HCT116 (cell line): ENCODE data around the gene KLHL35. TPM values are rescaled to one million over a fixed set of nuclear protein-coding genes. Genes with fewer than 3 reads are reported as not detected.

Source experiments
- ATAC-seq: fragments of 200-7000 bp; cut with Tn5 transposase; 2 replicates; pipeline ENCODE4 v1.9.1; 2020; ENCODE audit warnings: mild to moderate bottlenecking, moderate library complexity
- BruUV-seq: library from RNA; stranded (reverse); fragments of 400-500 nt; replicated peaks from 2 replicates; lab custom pipeline; 2021; lab: Mats Ljungman, UMichigan
- CTCF ChIA-PET: fragments of 300-600 bp; sonication (Branson Sonifier 250); formaldehyde crosslinking; loops from one replicate; lab custom pipeline; 2021; ENCODE audit warnings: antibody characterized with exemption; lab: Charles Lee
- POLR2A ChIA-PET: fragments of 300-600, 350-600 bp; sonication (Branson Sonifier 250); formaldehyde crosslinking; loops from one replicate; lab custom pipeline; 2021; ENCODE audit warnings: antibody characterized with exemption; lab: Charles Lee
- RAD21 ChIA-PET, 2 experiments: fragments of 300-600 bp; sonication (Branson Sonifier 250); formaldehyde crosslinking; loops; one replicate each; lab custom pipeline; 2023; ENCODE audit warnings: low total read pairs in 2 of 2; ENCODE audit not compliant: uncharacterized antibody in 2 of 2, unreplicated experiment in 2 of 2, low non-redundant PET in 1 of 2; lab: Charles Lee
- DNase-seq: peaks from one replicate; pipeline ENCODE4 v3.0.0-alpha.2; 2010; ENCODE audit warnings: low read depth, low spot score
- H2AFZ ChIP-seq: fragments of 200-600 bp; shearing (Covaris generic), sonication (generic); 2 replicates; pipeline ENCODE4 v1.6.1; 2017; ENCODE audit warnings: low read depth, mixed run types, mixed read lengths, antibody characterized with exemption, low read length; ENCODE audit not compliant: poor library complexity, severe bottlenecking
- H3K27ac ChIP-seq: 2 replicates; pipeline ENCODE4 v1.5.1; 2012; ENCODE audit warnings: low read depth, low read length
- H3K27me3 ChIP-seq: fragments of 200-600 bp; sonication (generic); 2 replicates; pipeline ENCODE4 v1.6.1; 2016; ENCODE audit warnings: mixed run types, low read length, mixed read lengths; ENCODE audit not compliant: insufficient read depth
- H3K36me3 ChIP-seq, 2 experiments: fragments of 200-500 bp in 1 of 2; fragments of 200-600 bp in 1 of 2; sonication (Bioruptor generic) in 1 of 2; sonication (generic) in 1 of 2; 2 replicates each; pipeline versions ENCODE4 v1.5.1 to v1.6.1; 2014 to 2016; ENCODE audit warnings: low read length in 2 of 2, inconsistent platforms in 1 of 2, mixed read lengths in 1 of 2, mixed run types in 1 of 2; ENCODE audit not compliant: insufficient read depth in 2 of 2, control insufficient read depth in 1 of 2
- H3K4me1 ChIP-seq, 2 experiments: fragments of 200-600 bp in 1 of 2; sonication (generic) in 1 of 2; 2 replicates each; pipeline versions ENCODE4 v1.5.1 to v1.6.1; 2012 to 2017; ENCODE audit warnings: low read length in 2 of 2, inconsistent platforms in 1 of 2, mild to moderate bottlenecking in 1 of 2, mixed read lengths in 1 of 2, mixed run types in 1 of 2, moderate library complexity in 1 of 2; ENCODE audit not compliant: insufficient read depth in 2 of 2, control insufficient read depth in 1 of 2
- H3K4me2 ChIP-seq: fragments of 200-600 bp; sonication (generic); 2 replicates; pipeline ENCODE4 v1.6.1; 2017; ENCODE audit warnings: mixed run types, low read length, mixed read lengths
- H3K4me3 ChIP-seq, 2 experiments: fragments of 200-600 bp in 1 of 2; sonication (generic) in 1 of 2; replicated peaks in 1 of 2; 2 replicates each; pipeline ENCODE4 v1.5.1; 2011 to 2016; ENCODE audit warnings: low read length in 2 of 2, control low read depth in 1 of 2, low read depth in 1 of 2, mild to moderate bottlenecking in 1 of 2, mixed read lengths in 1 of 2, mixed run types in 1 of 2
- H3K79me2 ChIP-seq: fragments of 200-600 bp; sonication (generic); 2 replicates; pipeline ENCODE4 v1.6.1; 2017; ENCODE audit warnings: mild to moderate bottlenecking, mixed run types, low read length, moderate library complexity, mixed read lengths; ENCODE audit not compliant: insufficient read depth
- H3K9ac ChIP-seq: fragments of 200-600 bp; sonication (generic); 2 replicates; pipeline ENCODE4 v1.6.1; 2016; ENCODE audit warnings: low read length, mixed read lengths
- H3K9me2 ChIP-seq: fragments of 200-600 bp; sonication (generic), shearing (Covaris generic); 2 replicates; pipeline ENCODE4 v1.6.1; 2017; ENCODE audit warnings: mixed run types, mild to moderate bottlenecking, moderate library complexity; ENCODE audit not compliant: insufficient read depth
- H3K9me3 ChIP-seq, 2 experiments: fragments of 200-500 bp in 1 of 2; fragments of 200-600 bp in 1 of 2; sonication (Bioruptor generic) in 1 of 2; sonication (generic) in 1 of 2; 2 replicates each; pipeline ENCODE4 v1.6.1; 2014 to 2017; ENCODE audit warnings: low read length in 2 of 2, mixed read lengths in 2 of 2, inconsistent platforms in 1 of 2, low read depth in 1 of 2, mild to moderate bottlenecking in 1 of 2, mixed run types in 1 of 2, moderate library complexity in 1 of 2; ENCODE audit not compliant: control insufficient read depth in 1 of 2, insufficient read depth in 1 of 2
- H4K20me1 ChIP-seq: fragments of 200-600 bp; sonication (generic), shearing (Covaris generic); 2 replicates; pipeline ENCODE4 v1.6.1; 2017; ENCODE audit warnings: mixed run types, mild to moderate bottlenecking, moderate library complexity; ENCODE audit not compliant: insufficient read depth
- EGR1 ChIP-seq: IDR thresholded peaks from 2 replicates; pipeline ENCODE4 v1.6.1; 2012; ENCODE audit warnings: low read depth
- RAD21 ChIP-seq: IDR thresholded peaks from 2 replicates; pipeline ENCODE4 v1.6.1; 2012; ENCODE audit warnings: low read depth, mild to moderate bottlenecking
- TCF7L2 ChIP-seq: IDR thresholded peaks from 2 replicates; pipeline ENCODE4 v1.7.0; 2011; ENCODE audit warnings: borderline replicate concordance, inconsistent platforms; ENCODE audit not compliant: insufficient read depth, insufficient read length; ENCODE audit errors: extremely low read depth
- ZFX ChIP-seq: fragments of 450-650 bp; IDR thresholded peaks from 2 replicates; pipeline ENCODE4 v1.6.1; 2017
- ZNF274 ChIP-seq: fragments of 200-500 bp; sonication (Bioruptor generic); IDR thresholded peaks from 2 replicates; pipeline ENCODE4 v1.6.1; 2014; ENCODE audit warnings: mild to moderate bottlenecking, low read depth, low read length, inconsistent platforms
- intact Hi-C: fragments of 100-400 bp; cut with micrococcal nuclease; formaldehyde crosslinking; loops from 2 replicates; pipeline ENCODE4 v1.10.0; 2022
- total RNA-seq: library from RNA; stranded (reverse); gene quantifications from one replicate; pipeline ENCODE4 v1.2.1, GENCODE V29; 2021; ENCODE audit not compliant: unreplicated experiment
- TF ChIP-seq, protein P1 (sequence below): IDR thresholded peaks from 2 replicates; pipeline ENCODE4 v1.6.1; 2011; ENCODE audit warnings: mild to moderate bottlenecking, low read length, moderate library complexity; ENCODE audit not compliant: insufficient replicate concordance; ENCODE audit errors: extremely low read depth
- TF ChIP-seq, protein P2 (sequence below): IDR thresholded peaks from 2 replicates; pipeline ENCODE4 v1.6.1; 2012; ENCODE audit warnings: low read depth
- TF ChIP-seq, protein P3 (sequence below): IDR thresholded peaks from 2 replicates; pipeline ENCODE4 v1.6.1; 2012

KLHL35 gene
- total RNA-seq, 1 experiment from 2014 or later = 1.7 TPM

DNA sequence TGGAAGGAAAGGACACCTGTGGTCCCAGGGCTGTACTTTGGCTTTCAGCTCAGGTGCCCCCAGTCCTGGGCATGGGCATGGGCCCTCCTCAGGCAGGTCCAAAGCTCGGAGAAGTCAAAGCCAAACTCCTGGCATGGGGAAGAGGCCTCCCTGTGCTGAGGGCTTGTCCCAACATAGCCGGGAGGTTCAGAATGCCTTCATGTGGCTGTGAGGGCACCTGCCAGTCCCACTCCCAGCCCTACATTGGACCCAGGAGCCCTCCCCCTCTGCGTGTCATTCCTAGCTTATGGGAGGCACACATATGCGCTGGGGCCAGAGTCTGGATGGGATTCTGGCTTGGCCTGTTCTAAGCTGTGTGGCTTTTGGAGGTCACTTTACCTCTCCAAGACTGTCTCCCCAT is 1.0 kb upstream of the KLHL35 start:
- no peak overlapping the region for H3K4me2 ChIP-seq
- H3K4me1 ChIP-seq = peaks cover 0 to 24% of the 10 kb centered on the region in 2 experiments; a peak in 2 of 4 replicates
- intact Hi-C loops = no loop called here
- no peak overlapping the region for H3K4me3 ChIP-seq
- H3K9me2 ChIP-seq = no peaks in the 10 kb centered on the region
- ChIA-PET CTCF (no interaction called here), RAD21 (no interaction called here)
- no peak overlapping the region for H2AFZ ChIP-seq
- H3K9me3 ChIP-seq = no peaks in the 10 kb centered on the region
- ATAC-seq = no peak
- no peaks in the 10 kb centered on the region for H3K36me3 ChIP-seq
- no peaks in the 10 kb centered on the region for H4K20me1 ChIP-seq
- H3K9ac ChIP-seq = no peak overlapping the region
- H3K27me3 ChIP-seq = no peaks in the 10 kb centered on the region
- no peak overlapping the region for H3K27ac ChIP-seq
- H3K79me2 ChIP-seq = no peaks in the 10 kb centered on the region
- TF ChIP-seq, protein P1, sequence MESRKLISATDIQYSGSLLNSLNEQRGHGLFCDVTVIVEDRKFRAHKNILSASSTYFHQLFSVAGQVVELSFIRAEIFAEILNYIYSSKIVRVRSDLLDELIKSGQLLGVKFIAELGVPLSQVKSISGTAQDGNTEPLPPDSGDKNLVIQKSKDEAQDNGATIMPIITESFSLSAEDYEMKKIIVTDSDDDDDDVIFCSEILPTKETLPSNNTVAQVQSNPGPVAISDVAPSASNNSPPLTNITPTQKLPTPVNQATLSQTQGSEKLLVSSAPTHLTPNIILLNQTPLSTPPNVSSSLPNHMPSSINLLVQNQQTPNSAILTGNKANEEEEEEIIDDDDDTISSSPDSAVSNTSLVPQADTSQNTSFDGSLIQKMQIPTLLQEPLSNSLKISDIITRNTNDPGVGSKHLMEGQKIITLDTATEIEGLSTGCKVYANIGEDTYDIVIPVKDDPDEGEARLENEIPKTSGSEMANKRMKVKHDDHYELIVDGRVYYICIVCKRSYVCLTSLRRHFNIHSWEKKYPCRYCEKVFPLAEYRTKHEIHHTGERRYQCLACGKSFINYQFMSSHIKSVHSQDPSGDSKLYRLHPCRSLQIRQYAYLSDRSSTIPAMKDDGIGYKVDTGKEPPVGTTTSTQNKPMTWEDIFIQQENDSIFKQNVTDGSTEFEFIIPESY = no peak
- TF ChIP-seq EGR1 = no peak
- TF ChIP-seq, all 23 proteins: peak for 0
- BruUV-seq = no TSS peak
- POLR2A ChIA-PET = no interaction called here
- DNase-seq = no peak

DNA sequence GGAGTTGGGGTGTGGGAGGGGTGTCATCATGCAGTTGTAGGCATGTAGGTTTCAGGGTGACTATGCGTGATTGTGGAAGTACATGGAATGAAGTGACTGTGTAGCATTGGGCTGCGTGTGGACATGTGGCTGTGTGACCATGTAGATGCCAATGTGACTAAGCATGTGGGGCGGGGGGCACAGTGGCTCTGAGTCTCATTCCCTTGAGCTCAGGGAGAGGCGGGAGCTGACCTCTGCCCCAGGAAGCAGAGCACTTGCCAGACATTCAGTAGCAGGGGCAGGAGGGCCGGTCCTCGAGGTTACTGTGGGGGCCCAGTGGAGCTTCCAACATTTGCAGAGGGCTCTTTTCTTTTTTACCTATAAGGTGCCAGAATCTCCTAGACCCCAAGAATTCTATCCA is 440 bp upstream of the KLHL35 start:
- Histone ChIP-seq H3K36me3 (no peaks in the 10 kb centered on the region), H3K9me3 (no peaks in the 10 kb centered on the region), H3K4me3 (no peak overlapping the region), H3K27me3 (no peaks in the 10 kb centered on the region), H3K9ac (no peak overlapping the region), H3K4me2 (no peak overlapping the region), H4K20me1 (no peaks in the 10 kb centered on the region), H3K79me2 (no peaks in the 10 kb centered on the region), H2AFZ (no peak overlapping the region), H3K9me2 (no peaks in the 10 kb centered on the region), H3K4me1 (peaks cover 0 to 24% of the 10 kb centered on the region in 2 experiments; a peak in 2 of 4 replicates), H3K27ac (no peak overlapping the region)
- CTCF ChIA-PET = no interaction called here
- DNase-seq (no peak), ATAC-seq (no peak)
- intact Hi-C loops = no loop called here
- RAD21 ChIA-PET = no interaction called here
- POLR2A ChIA-PET = no interaction called here
- no TSS peak for BruUV-seq
- TF ChIP-seq, protein P2, sequence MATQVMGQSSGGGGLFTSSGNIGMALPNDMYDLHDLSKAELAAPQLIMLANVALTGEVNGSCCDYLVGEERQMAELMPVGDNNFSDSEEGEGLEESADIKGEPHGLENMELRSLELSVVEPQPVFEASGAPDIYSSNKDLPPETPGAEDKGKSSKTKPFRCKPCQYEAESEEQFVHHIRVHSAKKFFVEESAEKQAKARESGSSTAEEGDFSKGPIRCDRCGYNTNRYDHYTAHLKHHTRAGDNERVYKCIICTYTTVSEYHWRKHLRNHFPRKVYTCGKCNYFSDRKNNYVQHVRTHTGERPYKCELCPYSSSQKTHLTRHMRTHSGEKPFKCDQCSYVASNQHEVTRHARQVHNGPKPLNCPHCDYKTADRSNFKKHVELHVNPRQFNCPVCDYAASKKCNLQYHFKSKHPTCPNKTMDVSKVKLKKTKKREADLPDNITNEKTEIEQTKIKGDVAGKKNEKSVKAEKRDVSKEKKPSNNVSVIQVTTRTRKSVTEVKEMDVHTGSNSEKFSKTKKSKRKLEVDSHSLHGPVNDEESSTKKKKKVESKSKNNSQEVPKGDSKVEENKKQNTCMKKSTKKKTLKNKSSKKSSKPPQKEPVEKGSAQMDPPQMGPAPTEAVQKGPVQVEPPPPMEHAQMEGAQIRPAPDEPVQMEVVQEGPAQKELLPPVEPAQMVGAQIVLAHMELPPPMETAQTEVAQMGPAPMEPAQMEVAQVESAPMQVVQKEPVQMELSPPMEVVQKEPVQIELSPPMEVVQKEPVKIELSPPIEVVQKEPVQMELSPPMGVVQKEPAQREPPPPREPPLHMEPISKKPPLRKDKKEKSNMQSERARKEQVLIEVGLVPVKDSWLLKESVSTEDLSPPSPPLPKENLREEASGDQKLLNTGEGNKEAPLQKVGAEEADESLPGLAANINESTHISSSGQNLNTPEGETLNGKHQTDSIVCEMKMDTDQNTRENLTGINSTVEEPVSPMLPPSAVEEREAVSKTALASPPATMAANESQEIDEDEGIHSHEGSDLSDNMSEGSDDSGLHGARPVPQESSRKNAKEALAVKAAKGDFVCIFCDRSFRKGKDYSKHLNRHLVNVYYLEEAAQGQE = no peak
- no peak for TF ChIP-seq RAD21
- TF ChIP-seq, protein P3, sequence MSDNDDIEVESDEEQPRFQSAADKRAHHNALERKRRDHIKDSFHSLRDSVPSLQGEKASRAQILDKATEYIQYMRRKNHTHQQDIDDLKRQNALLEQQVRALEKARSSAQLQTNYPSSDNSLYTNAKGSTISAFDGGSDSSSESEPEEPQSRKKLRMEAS = no peak
- TF ChIP-seq TCF7L2 = no peak
- TF ChIP-seq ZNF274 = no peak
- no peak for TF ChIP-seq ZFX
- TF ChIP-seq, protein P1 = no peak
